Measurements from ENCODE around the gene EML3. TPM values are rescaled to one million over a fixed set of nuclear protein-coding genes. Genes with fewer than 3 reads are reported as not detected.
A peak's percentile ranks its signal among the peaks of the same experiment; 100 is the strongest.

The EML3 gene
- total and polyA plus RNA-seq, 2 of the 13 experiments (the other 11 are each of a cell fraction or from before 2014, with no cell fraction given), result 10.6 to 12.3 TPM

DNA sequence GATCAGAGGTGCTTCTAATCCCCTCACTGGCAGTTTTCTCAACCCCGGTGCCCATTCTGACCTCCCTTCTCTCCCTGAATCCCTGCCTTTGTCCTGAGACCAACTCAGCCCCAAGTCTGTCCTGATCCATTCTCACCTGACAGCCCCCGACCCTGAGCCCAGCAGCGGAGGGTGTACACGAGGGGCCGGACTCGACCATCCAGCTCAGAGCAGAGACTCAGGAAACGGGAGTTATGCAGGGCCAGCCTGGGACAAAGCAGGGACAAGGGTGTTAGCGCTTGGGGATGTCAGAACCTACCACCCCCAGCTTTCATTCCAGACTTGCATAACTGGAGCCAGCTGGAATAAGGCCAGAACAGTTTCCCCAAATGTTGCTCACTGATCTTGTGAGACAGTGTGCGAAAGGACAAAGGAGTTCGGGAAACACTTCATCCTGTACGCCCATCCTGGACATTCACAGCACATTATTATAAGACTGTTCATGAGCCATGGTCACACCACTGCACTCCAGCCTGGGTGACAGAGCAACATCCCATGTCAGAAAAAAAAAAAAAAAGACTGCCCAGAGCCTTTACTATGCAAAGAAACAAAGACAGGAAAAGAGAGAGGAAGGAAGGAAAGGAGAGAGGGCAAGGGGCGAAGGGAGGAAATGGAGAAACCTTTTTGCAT, 35.4 kb downstream of the EML3 start:
- 96% methylated on average over 12 of the region's 12 CpGs for WGBS (ENCODE audit: low lambda C conversion rate)
- no peak overlapping the region for H3K4me3 ChIP-seq (replicated peaks in 1 of 3; ENCODE audit: insufficient read depth in 1 of 3, low read depth in 2 of 3, low read length in 3 of 3)
- no peak overlapping the region for H3K4me2 ChIP-seq (ENCODE audit: low read depth, low read length)
- H3K36me3 ChIP-seq (replicated peaks in 1 of 2; ENCODE audit: control insufficient read depth in 1 of 2, insufficient read depth in 2 of 2, low read length in 2 of 2), result peaks cover 12 to 41% of the 10 kb centered on the region in 2 experiments
- no TSS peak for BruUV-seq (replicated peaks)
- CTCF ChIA-PET (ENCODE audit: low intra/inter-chr PET ratio, low total read pairs), result no interaction called here
- H3K9me3 ChIP-seq (ENCODE audit: low read length), result no peaks in the 10 kb centered on the region
- peaks cover 35% of the 10 kb centered on the region for H3K79me2 ChIP-seq (ENCODE audit: insufficient read depth, low read length)
- H3K9ac ChIP-seq (ENCODE audit: insufficient read depth, low read depth, low read length), result no peak overlapping the region
- no peak overlapping the region for H2AFZ ChIP-seq (ENCODE audit: low read length)
- intact Hi-C loops (cut with micrococcal nuclease; ENCODE audit: unreplicated experiment), result no loop called here
- H3K27me3 ChIP-seq (ENCODE audit: control insufficient read depth in 1 of 2, insufficient read depth in 2 of 2, low read length in 2 of 2), result no peaks in the 10 kb centered on the region; a peak in 1 of 5 replicates
- no peak for ATAC-seq
- H3K4me1 ChIP-seq (ENCODE audit: insufficient read depth, low read length), result peaks cover 29% of the 10 kb centered on the region
- POLR2A ChIA-PET, result interaction anchor here (1.2 to 2.0 kb wide), 2 partner anchors 13 to 14 kb away, joined by 3 to 5 read pairs; partner anchors contain the start of gene TUT1
- DNase-seq (ENCODE audit: low spot score), result no peak
- H3K27ac ChIP-seq (ENCODE audit: extremely low read length, insufficient read depth, low read length), result no peak overlapping the region
- FAIRE-seq, result no peak
- no peak for TF ChIP-seq TCF7L2 (IDR thresholded peaks at IDR 0.05; ENCODE audit: low read depth, low read length)
- TF ChIP-seq, protein P1, sequence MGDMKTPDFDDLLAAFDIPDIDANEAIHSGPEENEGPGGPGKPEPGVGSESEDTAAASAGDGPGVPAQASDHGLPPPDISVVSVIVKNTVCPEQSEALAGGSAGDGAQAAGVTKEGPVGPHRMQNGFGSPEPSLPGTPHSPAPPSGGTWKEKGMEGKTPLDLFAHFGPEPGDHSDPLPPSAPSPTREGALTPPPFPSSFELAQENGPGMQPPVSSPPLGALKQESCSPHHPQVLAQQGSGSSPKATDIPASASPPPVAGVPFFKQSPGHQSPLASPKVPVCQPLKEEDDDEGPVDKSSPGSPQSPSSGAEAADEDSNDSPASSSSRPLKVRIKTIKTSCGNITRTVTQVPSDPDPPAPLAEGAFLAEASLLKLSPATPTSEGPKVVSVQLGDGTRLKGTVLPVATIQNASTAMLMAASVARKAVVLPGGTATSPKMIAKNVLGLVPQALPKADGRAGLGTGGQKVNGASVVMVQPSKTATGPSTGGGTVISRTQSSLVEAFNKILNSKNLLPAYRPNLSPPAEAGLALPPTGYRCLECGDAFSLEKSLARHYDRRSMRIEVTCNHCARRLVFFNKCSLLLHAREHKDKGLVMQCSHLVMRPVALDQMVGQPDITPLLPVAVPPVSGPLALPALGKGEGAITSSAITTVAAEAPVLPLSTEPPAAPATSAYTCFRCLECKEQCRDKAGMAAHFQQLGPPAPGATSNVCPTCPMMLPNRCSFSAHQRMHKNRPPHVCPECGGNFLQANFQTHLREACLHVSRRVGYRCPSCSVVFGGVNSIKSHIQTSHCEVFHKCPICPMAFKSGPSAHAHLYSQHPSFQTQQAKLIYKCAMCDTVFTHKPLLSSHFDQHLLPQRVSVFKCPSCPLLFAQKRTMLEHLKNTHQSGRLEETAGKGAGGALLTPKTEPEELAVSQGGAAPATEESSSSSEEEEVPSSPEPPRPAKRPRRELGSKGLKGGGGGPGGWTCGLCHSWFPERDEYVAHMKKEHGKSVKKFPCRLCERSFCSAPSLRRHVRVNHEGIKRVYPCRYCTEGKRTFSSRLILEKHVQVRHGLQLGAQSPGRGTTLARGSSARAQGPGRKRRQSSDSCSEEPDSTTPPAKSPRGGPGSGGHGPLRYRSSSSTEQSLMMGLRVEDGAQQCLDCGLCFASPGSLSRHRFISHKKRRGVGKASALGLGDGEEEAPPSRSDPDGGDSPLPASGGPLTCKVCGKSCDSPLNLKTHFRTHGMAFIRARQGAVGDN (CRISPR knock-in tag; IDR thresholded peaks at IDR 0.05), result peak; percentile 12; the same call in 1 of the 2 replicates
- no peak for TF ChIP-seq ZNF256 (CRISPR knock-in tag; conservative IDR thresholded peaks at IDR 0.05)
- peak; percentile 18; the same call in 1 of the 2 replicates for TF ChIP-seq POLR2AphosphoS5 (IDR thresholded peaks at IDR 0.05; ENCODE audit: low read depth, low read length)
- no peak for TF ChIP-seq ZNF3 (CRISPR knock-in tag; IDR thresholded peaks at IDR 0.05)
- 0 out of 2 replicates have a peak, but pooled peaks cover 3% of the 10 kb centered on the region for H4K20me1 ChIP-seq (ENCODE audit: insufficient read depth, low read length)
- in situ Hi-C loops (cut with HindIII; ENCODE audit: extremely low pct_ligation_motif_present, low pct_unique_long_range_greater_than_20kb), result no loop called here

Data from HepG2 (cell line).